Gastroesophageal sphincter (tissue), 3 donors: ENCODE measurements around the gene FHIT.

Experiments used
- EP300 ChIP-seq: sonication (generic); formaldehyde crosslinking; IDR thresholded peaks from one replicate; pipeline ENCODE4 v1.6.1; 2017; ENCODE audit warnings: antibody characterized with exemption, mild to moderate bottlenecking
- POLR2A ChIP-seq, 2 donors: fragments of 450-650 bp; IDR thresholded peaks; one replicate each; pipeline ENCODE4 v1.6.1; 2017; ENCODE audit warnings: antibody characterized with exemption in 2 of 2, mild to moderate bottlenecking in 2 of 2, moderate library complexity in 1 of 2
- POLR2AphosphoS5 ChIP-seq: sonication (generic); formaldehyde crosslinking; IDR thresholded peaks from one replicate; pipeline ENCODE4 v1.6.1; 2017; ENCODE audit warnings: antibody characterized with exemption
- TF ChIP-seq, protein P1 (sequence below), 4 experiments: fragments of 200-600 bp in 2 of 4; fragments of 450-650 bp in 2 of 4; sonication (generic) in 1 of 4; IDR thresholded peaks; one replicate each; pipeline ENCODE4 v1.5.1; 2017 to 2019; ENCODE audit warnings: antibody characterized with exemption in 4 of 4, mild to moderate bottlenecking in 2 of 4, moderate library complexity in 2 of 4

DNA sequence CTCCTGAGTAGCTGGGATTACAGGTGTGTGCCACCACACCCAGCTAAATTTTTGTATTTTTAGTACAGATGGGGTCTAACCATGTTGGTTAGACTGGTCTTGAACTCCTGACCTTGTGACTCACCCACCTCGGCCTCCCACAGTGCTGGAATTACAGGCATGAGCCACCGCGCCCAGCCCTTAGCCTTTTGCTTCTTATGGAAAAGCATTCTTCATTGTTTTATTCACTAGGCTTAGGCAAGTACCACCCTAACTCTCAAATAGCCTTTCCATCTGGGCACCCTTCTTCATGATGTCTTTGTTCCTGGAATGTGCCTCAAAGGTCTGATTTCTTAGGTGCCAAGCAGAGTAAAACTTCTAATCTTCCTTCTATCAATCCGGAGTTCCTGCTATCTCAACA lies 641.8 kb downstream of the FHIT start:
- TF ChIP-seq, protein P1, sequence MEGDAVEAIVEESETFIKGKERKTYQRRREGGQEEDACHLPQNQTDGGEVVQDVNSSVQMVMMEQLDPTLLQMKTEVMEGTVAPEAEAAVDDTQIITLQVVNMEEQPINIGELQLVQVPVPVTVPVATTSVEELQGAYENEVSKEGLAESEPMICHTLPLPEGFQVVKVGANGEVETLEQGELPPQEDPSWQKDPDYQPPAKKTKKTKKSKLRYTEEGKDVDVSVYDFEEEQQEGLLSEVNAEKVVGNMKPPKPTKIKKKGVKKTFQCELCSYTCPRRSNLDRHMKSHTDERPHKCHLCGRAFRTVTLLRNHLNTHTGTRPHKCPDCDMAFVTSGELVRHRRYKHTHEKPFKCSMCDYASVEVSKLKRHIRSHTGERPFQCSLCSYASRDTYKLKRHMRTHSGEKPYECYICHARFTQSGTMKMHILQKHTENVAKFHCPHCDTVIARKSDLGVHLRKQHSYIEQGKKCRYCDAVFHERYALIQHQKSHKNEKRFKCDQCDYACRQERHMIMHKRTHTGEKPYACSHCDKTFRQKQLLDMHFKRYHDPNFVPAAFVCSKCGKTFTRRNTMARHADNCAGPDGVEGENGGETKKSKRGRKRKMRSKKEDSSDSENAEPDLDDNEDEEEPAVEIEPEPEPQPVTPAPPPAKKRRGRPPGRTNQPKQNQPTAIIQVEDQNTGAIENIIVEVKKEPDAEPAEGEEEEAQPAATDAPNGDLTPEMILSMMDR (IDR thresholded peaks at IDR 0.05), result no peak
- TF ChIP-seq POLR2A (IDR thresholded peaks at IDR 0.05) (no peak), POLR2AphosphoS5 (no peak), EP300 (no peak)
